ENCODE results near the gene DIS3L2. TPM values are rescaled to one million over a fixed set of nuclear protein-coding genes. Genes with fewer than 3 reads are reported as not detected.

DIS3L2 gene
- total and polyA plus RNA-seq, 2 of the 4 experiments (the other 2 are of a cell fraction) = 14.7 to 19.2 TPM

- Histone ChIP-seq H2AK5ac (ENCODE audit: low read depth, low read length) (no peak overlapping the region), H4K91ac (ENCODE audit: insufficient read depth, low read depth, low read length) (no peak overlapping the region), H3K36me3 (ENCODE audit: control insufficient read depth, insufficient read depth, low read length) (no peaks in the 10 kb centered on the region), H3K23ac (ENCODE audit: low read depth, low read length) (no peak overlapping the region), H3K14ac (replicated peaks; ENCODE audit: low read depth, low read length) (no peak overlapping the region), H3K27me3 (ENCODE audit: control insufficient read depth, insufficient read depth, low read length) (peaks cover 22% of the 10 kb centered on the region), H3K4me1 (ENCODE audit: control insufficient read depth, insufficient read depth, low read length) (no peaks in the 10 kb centered on the region), H2AFZ (replicated peaks; ENCODE audit: low read length, poor library complexity) (no peak overlapping the region), H3K9me3 (ENCODE audit: control insufficient read depth, insufficient read depth, low read length) (no peaks in the 10 kb centered on the region), H3K79me1 (ENCODE audit: low read depth in 1 of 2, low read length in 2 of 2) (no peaks in the 10 kb centered on the region), H3K27ac (ENCODE audit: insufficient read depth, low read length) (no peak overlapping the region), H3K9me1 (ENCODE audit: insufficient read depth, low read length) (no peaks in the 10 kb centered on the region; the same call in 1 of the 2 replicates), H3K9ac (ENCODE audit: low read depth, low read length) (no peak overlapping the region), H3K18ac (ENCODE audit: low read depth, low read length) (no peak overlapping the region), H2BK20ac (ENCODE audit: low read depth, low read length) (no peak overlapping the region), H3K56ac (ENCODE audit: extremely low read depth, insufficient read depth, low read length) (no peak overlapping the region), H3K4ac (ENCODE audit: low read depth, low read length) (no peak overlapping the region), H2BK5ac (ENCODE audit: low read depth, low read length, poor library complexity, severe bottlenecking) (no peak overlapping the region), H4K5ac (ENCODE audit: low read depth, low read length) (no peak overlapping the region), H3K4me2 (ENCODE audit: low read depth, low read length) (no peak overlapping the region), H2BK15ac (ENCODE audit: low read depth, low read length) (no peak overlapping the region), H4K8ac (ENCODE audit: low read depth in 2 of 2, low read length in 2 of 2) (no peak overlapping the region), H2BK120ac (ENCODE audit: low read depth, low read length) (no peak overlapping the region), H2AK9ac (replicated peaks; ENCODE audit: low read depth, low read length, poor library complexity) (no peak overlapping the region), H4K20me1 (ENCODE audit: insufficient read depth, low read length) (no peaks in the 10 kb centered on the region), H3K4me3 (ENCODE audit: insufficient read depth, low read depth, low read length) (no peak overlapping the region)
- in situ Hi-C loops (cut with MboI; ENCODE audit: low sequenced_read_pairs) = no loop called here
- ChIA-PET CTCF (no interaction called here), POLR2A (ENCODE audit: unreplicated experiment) (no interaction called here)
- TF ChIP-seq CTCF (conservative IDR thresholded peaks at IDR 0.05; ENCODE audit: low read depth, low read length) (no peak), MAZ (IDR thresholded peaks at IDR 0.05; ENCODE audit: borderline replicate concordance, low read depth, low read length) (no peak), RAD21 (IDR thresholded peaks at IDR 0.05; ENCODE audit: low read length) (no peak), CHD1 (IDR thresholded peaks at IDR 0.05; ENCODE audit: low read depth, low read length) (no peak), RCOR1 (IDR thresholded peaks at IDR 0.05; ENCODE audit: insufficient replicate concordance, low read length) (no peak), NFE2L2 (IDR thresholded peaks at IDR 0.05; ENCODE audit: low read depth, low read length) (no peak), FOS (IDR thresholded peaks at IDR 0.05; ENCODE audit: low read depth, low read length) (no peak), RFX5 (IDR thresholded peaks at IDR 0.05; ENCODE audit: low read depth, low read length) (no peak), MXI1 (IDR thresholded peaks at IDR 0.05; ENCODE audit: borderline replicate concordance, low read depth, low read length) (no peak), SMC3 (IDR thresholded peaks at IDR 0.05; ENCODE audit: low read depth, low read length) (no peak), MAFK (IDR thresholded peaks at IDR 0.05; ENCODE audit: low read depth, low read length) (no peak), POLR2A (IDR thresholded peaks at IDR 0.05; ENCODE audit: low read depth, low read length) (no peak), BHLHE40 (IDR thresholded peaks at IDR 0.05; ENCODE audit: low read depth, low read length) (no peak), CEBPB (IDR thresholded peaks at IDR 0.05; ENCODE audit: low read depth, low read length) (no peak), ELK1 (IDR thresholded peaks at IDR 0.05; ENCODE audit: borderline replicate concordance, low read depth, low read length) (no peak)
- TF ChIP-seq, protein P1, sequence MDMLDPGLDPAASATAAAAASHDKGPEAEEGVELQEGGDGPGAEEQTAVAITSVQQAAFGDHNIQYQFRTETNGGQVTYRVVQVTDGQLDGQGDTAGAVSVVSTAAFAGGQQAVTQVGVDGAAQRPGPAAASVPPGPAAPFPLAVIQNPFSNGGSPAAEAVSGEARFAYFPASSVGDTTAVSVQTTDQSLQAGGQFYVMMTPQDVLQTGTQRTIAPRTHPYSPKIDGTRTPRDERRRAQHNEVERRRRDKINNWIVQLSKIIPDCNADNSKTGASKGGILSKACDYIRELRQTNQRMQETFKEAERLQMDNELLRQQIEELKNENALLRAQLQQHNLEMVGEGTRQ (IDR thresholded peaks at IDR 0.05; ENCODE audit: low read depth, low read length) = no peak
- whole genome bisulfite sequencing, 2 experiments (ENCODE audit: extremely low coverage in 2 of 2, insufficient read length in 1 of 2) = no CpG with 5 or more reads among the region's 3 CpGs
- ATAC-seq (ENCODE audit: low read depth) = no peak
- no TSS peak for BruUV-seq (replicated peaks)
- DNase-seq = no peak
- intact Hi-C loops (cut with micrococcal nuclease) = no loop called here
- dilution Hi-C loops (cut with HindIII; ENCODE audit: low sequenced_read_pairs, unreplicated experiment) = no loop called here
Observed at GRCh38 chr2:231940795-231941194, 20.7 kb upstream of the DIS3L2 start.
